CD4-positive, alpha-beta T cell (primary cell): ENCODE results near the gene RPL7A. TPM values are rescaled to one million over a fixed set of nuclear protein-coding genes. Genes with fewer than 3 reads are reported as not detected.
"Not testable (repeated sequence)": the region's sequence is repeated elsewhere in the genome, so short reads cannot be mapped to it uniquely, and the experiment has no call there.

Experiments
- ATAC-seq: fragments of 200-7000 bp; cut with Tn5 transposase; one replicate; pipeline ENCODE4 v1.10.0; 2022; ENCODE audit warnings: mild to moderate bottlenecking; ENCODE audit not compliant: poor library complexity
- CTCF ChIA-PET: fragments of 350-600 bp; sonication (Branson Sonifier 250); formaldehyde crosslinking; loops from one replicate; lab custom pipeline; 2021; ENCODE audit warnings: antibody characterized with exemption, inconsistent platforms; lab: Charles Lee
- POLR2A ChIA-PET: fragments of 350-600 bp; sonication (Branson Sonifier 250); formaldehyde crosslinking; loops from one replicate; lab custom pipeline; 2021; ENCODE audit warnings: antibody characterized with exemption, inconsistent platforms; lab: Charles Lee
- DNase-seq, 14 experiments: peaks; one replicate each; pipeline ENCODE4 v3.0.0-alpha.2; 2013 to 2020; ENCODE audit warnings: mixed read lengths in 2 of 14
- H3K27ac ChIP-seq, 2 donors: one replicate each; pipeline versions ENCODE4 v1.5.1 to v1.7.0; 2013; ENCODE audit warnings: low read length in 2 of 2, low read depth in 1 of 2, mild to moderate bottlenecking in 1 of 2
- H3K27me3 ChIP-seq, 2 experiments: 1 replicate in 1 of 2; 2 replicates in 1 of 2; pipeline versions ENCODE4 v1.6.1 to v1.7.0; 2013; ENCODE audit warnings: low read length in 2 of 2, control low read depth in 1 of 2, mild to moderate bottlenecking in 1 of 2, moderate library complexity in 1 of 2; ENCODE audit not compliant: insufficient read depth in 2 of 2, control insufficient read depth in 1 of 2
- H3K36me3 ChIP-seq: one replicate; pipeline ENCODE4 v1.6.1; 2013; ENCODE audit warnings: low read length, control low read depth; ENCODE audit not compliant: insufficient read depth
- H3K4me1 ChIP-seq: one replicate; pipeline ENCODE4 v1.6.1; 2013; ENCODE audit warnings: low read length, control low read depth; ENCODE audit not compliant: insufficient read depth
- H3K4me3 ChIP-seq: one replicate; pipeline ENCODE4 v1.5.1; 2013; ENCODE audit warnings: mild to moderate bottlenecking, low read length, moderate library complexity
- H3K9me3 ChIP-seq, 2 experiments: 1 replicate in 1 of 2; 2 replicates in 1 of 2; pipeline versions ENCODE4 v1.6.1 to v1.7.0; 2013; ENCODE audit warnings: low read length in 2 of 2, mild to moderate bottlenecking in 2 of 2, control low read depth in 1 of 2, moderate library complexity in 1 of 2; ENCODE audit not compliant: control insufficient read depth in 1 of 2, insufficient read depth in 1 of 2
- H3K27ac Mint-ChIP-seq: one replicate; pipeline ENCODE4 v1.8.0; 2020; ENCODE audit warnings: mixed read lengths
- H3K27me3 Mint-ChIP-seq: one replicate; pipeline ENCODE4 v1.8.0; 2021; ENCODE audit warnings: mixed read lengths
- H3K36me3 Mint-ChIP-seq: one replicate; pipeline ENCODE4 v1.8.0; 2021; ENCODE audit warnings: low read depth, mixed read lengths
- H3K4me1 Mint-ChIP-seq: one replicate; pipeline ENCODE4 v1.8.0; 2021; ENCODE audit warnings: low read depth, mixed read lengths
- H3K4me3 Mint-ChIP-seq: one replicate; pipeline ENCODE4 v1.8.0; 2020; ENCODE audit warnings: mild to moderate bottlenecking, mixed read lengths
- H3K9me3 Mint-ChIP-seq: one replicate; pipeline ENCODE4 v1.8.0; 2020; ENCODE audit warnings: mixed read lengths
- CTCF ChIP-seq: fragments of 200-600 bp; IDR thresholded peaks from one replicate; pipeline ENCODE4 v1.8.0; 2022; ENCODE audit warnings: antibody characterized with exemption, mild to moderate bottlenecking
- intact Hi-C, 2 experiments: fragments of 100-400 bp; cut with DNase I in 1 of 2; cut with micrococcal nuclease in 1 of 2; formaldehyde crosslinking; loops; one replicate each; pipeline versions ENCODE4 v1.15.1 to v1.9.0; 2023 to 2025; cut with DNase I, micrococcal nuclease
- total RNA-seq, 174 experiments: library from RNA in 2 of 174; stranded (reverse) in 2 of 174; gene quantifications; one replicate each; pipeline ENCODE4 v1.2.3 and lab custom pipeline; 2021 to 2026

Gene RPL7A
- total RNA-seq, 2 experiments from 2014 or later: 2,613 to 2,686 TPM

GRCh38 chr9:133309608-133310007 lies 38.4 kb upstream of the RPL7A start:
- TF ChIP-seq CTCF: no peak
- Histone ChIP-seq H3K27ac (no peak overlapping the region), H3K9me3 (no peaks in the 10 kb centered on the region), H3K4me1 (no peaks in the 10 kb centered on the region), H3K27me3 (no peaks in the 10 kb centered on the region), H3K36me3 (no peaks in the 10 kb centered on the region), H3K4me3 (no peak overlapping the region)
- Mint-ChIP-seq H3K27me3 (no peaks in the 10 kb centered on the region), H3K27ac (no peak overlapping the region), H3K4me1 (no peaks in the 10 kb centered on the region), H3K36me3 (no peaks in the 10 kb centered on the region), H3K9me3 (no peaks in the 10 kb centered on the region), H3K4me3 (no peak overlapping the region)
- ATAC-seq (no peak), DNase-seq (no peak)
- CTCF ChIA-PET: no interaction called here
- intact Hi-C loops: no loop called here
- POLR2A ChIA-PET: no interaction called here

GRCh38 chr9:133315997-133316396 lies 32.0 kb upstream of the RPL7A start:
- no peak overlapping the region for H3K4me3 Mint-ChIP-seq
- no peaks in the 10 kb centered on the region for H3K9me3 Mint-ChIP-seq
- no peaks in the 10 kb centered on the region for H3K27me3 ChIP-seq
- H3K27ac Mint-ChIP-seq: no peak overlapping the region
- no peak overlapping the region for H3K4me3 ChIP-seq
- no peak overlapping the region for H3K27ac ChIP-seq
- H3K4me1 Mint-ChIP-seq: no peaks in the 10 kb centered on the region
- H3K4me1 ChIP-seq: no peaks in the 10 kb centered on the region
- no peaks in the 10 kb centered on the region for H3K36me3 ChIP-seq
- DNase-seq: no peak
- no peaks in the 10 kb centered on the region for H3K27me3 Mint-ChIP-seq
- H3K36me3 Mint-ChIP-seq: no peaks in the 10 kb centered on the region
- CTCF ChIA-PET: no interaction called here
- TF ChIP-seq CTCF: no peak
- intact Hi-C loops: no loop called here
- no peaks in the 10 kb centered on the region for H3K9me3 ChIP-seq
- POLR2A ChIA-PET: no interaction called here
- ATAC-seq: no peak

- H3K9me3 ChIP-seq, H3K36me3 ChIP-seq, H3K9me3 Mint-ChIP-seq, H3K4me1 ChIP-seq, H3K27me3 ChIP-seq, H3K4me1 Mint-ChIP-seq, H3K27me3 Mint-ChIP-seq, H3K4me3 Mint-ChIP-seq, POLR2A ChIA-PET, H3K27ac ChIP-seq, ATAC-seq, DNase-seq, CTCF ChIA-PET, H3K4me3 ChIP-seq, intact Hi-C loops, H3K36me3 Mint-ChIP-seq, H3K27ac Mint-ChIP-seq: not testable (repeated sequence)
Measured at GRCh38 chr9:133317551-133317950, 30.5 kb upstream of the RPL7A start.

- no peak for ATAC-seq
- DNase-seq: no peak
Measured at GRCh38 chr9:133320421-133320881, 27.6 kb upstream of the RPL7A start.

More at GRCh38 chr9:133320421-133320881, 27.6 kb upstream of the RPL7A start:
- no peaks in the 10 kb centered on the region for H3K27me3 Mint-ChIP-seq
- no peak for TF ChIP-seq CTCF
- H3K36me3 Mint-ChIP-seq: no peaks in the 10 kb centered on the region
- no peak overlapping the region for H3K27ac ChIP-seq
- no peaks in the 10 kb centered on the region for H3K9me3 ChIP-seq
- H3K27me3 ChIP-seq: no peaks in the 10 kb centered on the region
- no peak overlapping the region for H3K4me3 ChIP-seq
- ChIA-PET POLR2A (no interaction called here), CTCF (no interaction called here)
- H3K4me1 ChIP-seq: no peaks in the 10 kb centered on the region
- intact Hi-C loops: no loop called here
- H3K4me3 Mint-ChIP-seq: no peak overlapping the region
- H3K27ac Mint-ChIP-seq: no peak overlapping the region
- no peaks in the 10 kb centered on the region for H3K4me1 Mint-ChIP-seq
- H3K36me3 ChIP-seq: no peaks in the 10 kb centered on the region
- no peaks in the 10 kb centered on the region for H3K9me3 Mint-ChIP-seq
